Effector memory CD8-positive, alpha-beta T cell (primary cell): ENCODE results near the gene CETP.
A peak's percentile ranks its signal among the peaks of the same experiment; 100 is the strongest.
"Not testable (repeated sequence)": the region's sequence is repeated elsewhere in the genome, so short reads cannot be mapped to it uniquely, and the experiment has no call there.

Source experiments
- ATAC-seq: fragments of 150-1000 bp; cut with Tn5 transposase; replicated peaks from 2 replicates; pipeline ENCODE4 v1.10.0; 2021; ENCODE audit warnings: mild to moderate bottlenecking, moderate library complexity
- DNase-seq, 3 experiments: peaks; one replicate each; pipeline ENCODE4 v3.0.0; 2021
- H3K27ac Mint-ChIP-seq, 2 donors: one replicate each; pipeline ENCODE4 v1.8.0; 2022; ENCODE audit warnings: mild to moderate bottlenecking in 2 of 2, mixed read lengths in 2 of 2, moderate library complexity in 2 of 2
- H3K27me3 Mint-ChIP-seq, 2 donors: one replicate each; pipeline ENCODE4 v1.8.0; 2022; ENCODE audit warnings: mixed read lengths in 2 of 2
- H3K36me3 Mint-ChIP-seq: one replicate; pipeline ENCODE4 v1.8.0; 2022; ENCODE audit warnings: mild to moderate bottlenecking, moderate library complexity, mixed read lengths; ENCODE audit not compliant: insufficient read depth
- H3K4me1 Mint-ChIP-seq, 2 donors: one replicate each; pipeline ENCODE4 v1.8.0; 2022; ENCODE audit warnings: low read depth in 2 of 2, mixed read lengths in 2 of 2
- H3K4me3 Mint-ChIP-seq, 2 donors: one replicate each; pipeline ENCODE4 v1.8.0; 2022; ENCODE audit warnings: mild to moderate bottlenecking in 2 of 2, mixed read lengths in 2 of 2, moderate library complexity in 2 of 2
- H3K9me3 Mint-ChIP-seq, 2 donors: one replicate each; pipeline ENCODE4 v1.8.0; 2022; ENCODE audit warnings: mixed read lengths in 2 of 2

Gene CETP

GRCh38 chr16:56973294-56973689, 11.5 kb downstream of the CETP start:
- Mint-ChIP-seq H3K9me3 (no peaks in the 10 kb centered on the region), H3K27ac (no peak overlapping the region), H3K36me3 (no peaks in the 10 kb centered on the region), H3K4me1 (peaks cover 24 to 31% of the 10 kb centered on the region in 2 donors), H3K4me3 (no peak overlapping the region), H3K27me3 (peaks cover 0 to 7% of the 10 kb centered on the region in 2 donors)
- ATAC-seq (no peak), DNase-seq (no peak)

DNA sequence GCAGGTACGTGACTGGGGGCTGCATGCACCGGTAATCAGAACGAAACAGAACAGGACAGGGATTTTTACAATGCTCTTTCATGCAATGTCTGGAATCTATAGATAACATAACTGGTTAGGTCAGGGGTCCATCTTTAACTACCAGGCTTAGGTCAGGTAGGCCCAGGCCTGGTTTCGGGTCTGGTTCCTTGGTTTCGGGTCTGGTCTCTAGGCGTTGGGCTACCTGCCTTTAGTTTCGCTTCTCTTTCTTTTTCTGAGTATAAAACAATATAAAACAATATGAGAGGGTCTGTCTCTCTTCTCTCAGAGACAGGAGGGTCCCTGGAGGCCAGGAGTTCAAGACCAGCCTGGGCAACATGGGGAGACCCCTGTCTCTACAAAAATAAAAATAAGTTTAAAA, 12.1 kb downstream of the CETP start:
- ATAC-seq, DNase-seq, H3K9me3 Mint-ChIP-seq, H3K27me3 Mint-ChIP-seq, H3K36me3 Mint-ChIP-seq, H3K4me3 Mint-ChIP-seq: not testable (repeated sequence)
- peak overlapping the region in 1 of 2 donors; percentile 20 for H3K27ac Mint-ChIP-seq
- H3K4me1 Mint-ChIP-seq, result peaks cover 24 to 31% of the 10 kb centered on the region in 2 donors

DNA sequence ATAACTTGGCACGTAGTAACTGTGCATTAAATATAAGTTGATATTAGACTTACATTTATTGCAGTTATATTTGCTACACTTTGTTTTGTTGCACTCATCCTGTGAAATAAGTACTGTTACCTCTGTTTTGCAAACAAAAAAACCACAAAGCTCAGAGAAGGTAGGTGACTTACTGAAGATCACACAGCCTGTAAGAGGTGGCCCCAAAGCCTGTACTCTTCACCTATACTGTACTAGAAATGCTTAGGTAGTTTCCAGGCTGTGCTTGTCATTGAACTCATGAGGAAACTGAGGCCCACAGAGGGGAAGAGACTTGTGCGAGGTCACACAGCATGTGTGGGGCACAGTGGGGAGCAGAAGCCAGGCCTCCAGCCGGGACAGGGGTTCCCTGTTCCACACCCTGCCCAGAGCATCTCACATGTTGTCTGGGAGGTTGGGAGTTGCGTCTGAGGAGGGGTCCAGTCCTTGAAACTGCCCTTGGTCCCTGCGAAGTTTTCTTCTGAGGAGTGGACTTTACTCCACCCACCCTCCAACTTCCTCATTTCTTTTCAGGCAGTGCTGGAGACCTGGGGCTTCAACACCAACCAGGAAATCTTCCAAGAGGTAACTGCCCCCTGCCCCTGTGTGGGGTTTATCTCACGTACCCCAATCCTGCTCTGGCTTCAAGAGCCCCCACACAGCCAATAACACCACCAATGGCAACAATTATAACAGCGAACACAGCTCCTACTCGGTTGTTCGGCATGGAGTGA, 13.0 kb downstream of the CETP start:
- Mint-ChIP-seq H3K9me3 (no peaks in the 10 kb centered on the region), H3K27ac (peak overlapping the region; percentile 15 to 20), H3K27me3 (peaks cover 0 to 7% of the 10 kb centered on the region in 2 donors), H3K4me3 (no peak overlapping the region), H3K36me3 (peaks cover 2% of the 10 kb centered on the region), H3K4me1 (peaks cover 24 to 33% of the 10 kb centered on the region in 2 donors)
- ATAC-seq (no peak), DNase-seq (no peak)

GRCh38 chr16:56975714-56976113, 14.0 kb downstream of the CETP start:
- no peak for ATAC-seq
- Mint-ChIP-seq H3K27ac (peak overlapping the region; percentile 16 to 45), H3K4me1 (peaks cover 24 to 34% of the 10 kb centered on the region in 2 donors)

DNA sequence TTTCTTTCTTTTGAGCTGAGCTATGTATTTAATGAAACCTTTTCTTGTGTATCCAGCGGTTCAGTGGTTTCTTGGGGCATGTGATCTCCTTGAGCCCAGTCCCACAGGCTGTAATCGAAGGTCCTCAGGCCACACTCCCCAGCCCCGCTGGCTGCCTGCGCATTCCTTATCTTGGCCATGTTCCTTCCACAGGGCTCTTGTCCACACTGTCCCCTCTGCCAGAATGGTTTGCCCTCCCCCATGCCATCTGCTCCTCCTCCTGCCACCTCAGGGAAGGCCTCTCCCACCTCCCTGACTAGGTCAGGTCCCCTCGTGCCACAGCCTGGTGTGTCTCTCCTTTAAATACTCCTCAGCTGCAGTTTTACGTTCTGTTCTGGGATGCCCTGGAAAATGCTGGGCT, 15.5 kb downstream of the CETP start:
- Mint-ChIP-seq H3K4me3 (no peak overlapping the region), H3K4me1 (peaks cover 29 to 43% of the 10 kb centered on the region in 2 donors)
- ATAC-seq, result no peak

More at GRCh38 chr16:56975714-56976113, 14.0 kb downstream of the CETP start:
- Mint-ChIP-seq H3K9me3 (no peaks in the 10 kb centered on the region), H3K27me3 (peaks cover 0 to 7% of the 10 kb centered on the region in 2 donors), H3K36me3 (peaks cover 2% of the 10 kb centered on the region), H3K4me3 (no peak overlapping the region)
- no peak for DNase-seq

GRCh38 chr16:56977823-56978430, 16.2 kb downstream of the CETP start:
- H3K9me3 Mint-ChIP-seq, result no peaks in the 10 kb centered on the region
- no peaks in the 10 kb centered on the region for H3K27me3 Mint-ChIP-seq
- H3K4me3 Mint-ChIP-seq, result no peak overlapping the region
- peaks cover 32 to 44% of the 10 kb centered on the region in 2 donors for H3K4me1 Mint-ChIP-seq
- H3K27ac Mint-ChIP-seq, result no peak overlapping the region
- peaks cover 10% of the 10 kb centered on the region for H3K36me3 Mint-ChIP-seq
- no peak for ATAC-seq
- DNase-seq, result no peak

More for the DNA sequence above, 15.5 kb downstream of the CETP start:
- H3K27me3 Mint-ChIP-seq, result no peaks in the 10 kb centered on the region
- H3K36me3 Mint-ChIP-seq, result peaks cover 7% of the 10 kb centered on the region
- DNase-seq, result no peak
- H3K9me3 Mint-ChIP-seq, result no peaks in the 10 kb centered on the region
- H3K27ac Mint-ChIP-seq, result no peak overlapping the region

GRCh38 chr16:56980201-56980535, 18.4 kb downstream of the CETP start:
- Mint-ChIP-seq H3K36me3 (peaks cover 10% of the 10 kb centered on the region), H3K27ac (peak overlapping the region in 1 of 2 donors; percentile 67), H3K4me1 (peaks cover 26 to 40% of the 10 kb centered on the region in 2 donors), H3K27me3 (no peaks in the 10 kb centered on the region), H3K4me3 (no peak overlapping the region), H3K9me3 (no peaks in the 10 kb centered on the region)
- ATAC-seq (no peak), DNase-seq (no peak)

- ATAC-seq (no peak), DNase-seq (no peak)
- Mint-ChIP-seq H3K36me3 (peaks cover 13% of the 10 kb centered on the region), H3K4me1 (peaks cover 31 to 44% of the 10 kb centered on the region in 2 donors), H3K9me3 (no peaks in the 10 kb centered on the region), H3K4me3 (no peak overlapping the region), H3K27ac (peak overlapping the region; percentile 27 to 67), H3K27me3 (no peaks in the 10 kb centered on the region)
Observed at GRCh38 chr16:56980792-56981724, 19.3 kb downstream of the CETP start.

GRCh38 chr16:56981729-56982271, 20.1 kb downstream of the CETP start:
- peaks cover 39 to 48% of the 10 kb centered on the region in 2 donors for H3K4me1 Mint-ChIP-seq
- H3K4me3 Mint-ChIP-seq, result no peak overlapping the region
- no peak for DNase-seq
- peaks cover 13% of the 10 kb centered on the region for H3K36me3 Mint-ChIP-seq
- ATAC-seq, result no peak
- peak overlapping the region in 1 of 2 donors; percentile 17 for H3K27ac Mint-ChIP-seq
- no peaks in the 10 kb centered on the region for H3K9me3 Mint-ChIP-seq
- no peaks in the 10 kb centered on the region for H3K27me3 Mint-ChIP-seq

- no peaks in the 10 kb centered on the region for H3K9me3 Mint-ChIP-seq
- H3K27ac Mint-ChIP-seq, result peak overlapping the region; percentile 72 to 75
- peaks cover 47 to 49% of the 10 kb centered on the region in 2 donors for H3K4me1 Mint-ChIP-seq
- ATAC-seq, result no peak
- peaks cover 13% of the 10 kb centered on the region for H3K36me3 Mint-ChIP-seq
- H3K27me3 Mint-ChIP-seq, result no peaks in the 10 kb centered on the region
- no peak overlapping the region for H3K4me3 Mint-ChIP-seq
- no peak for DNase-seq
Observed at GRCh38 chr16:56982695-56983094, 20.9 kb downstream of the CETP start.

DNA sequence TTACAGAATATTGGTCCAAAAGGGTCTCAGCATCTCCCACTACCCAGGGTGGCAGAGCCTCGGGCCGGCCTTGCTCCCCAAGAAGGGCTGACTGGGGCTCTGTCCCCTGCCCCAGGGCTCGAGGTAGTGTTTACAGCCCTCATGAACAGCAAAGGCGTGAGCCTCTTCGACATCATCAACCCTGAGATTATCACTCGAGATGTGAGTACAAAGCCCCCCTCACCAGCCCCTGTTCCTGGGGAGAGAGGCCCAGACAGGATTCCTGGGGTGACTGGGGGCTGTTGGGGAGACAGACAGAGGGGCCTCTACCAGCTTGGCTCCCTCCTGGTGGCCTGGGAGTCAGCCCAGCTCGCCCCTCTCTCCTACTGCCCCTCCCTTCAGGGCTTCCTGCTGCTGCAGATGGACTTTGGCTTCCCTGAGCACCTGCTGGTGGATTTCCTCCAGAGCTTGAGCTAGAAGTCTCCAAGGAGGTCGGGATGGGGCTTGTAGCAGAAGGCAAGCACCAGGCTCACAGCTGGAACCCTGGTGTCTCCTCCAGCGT, 21.5 kb downstream of the CETP start:
- Mint-ChIP-seq H3K9me3 (no peaks in the 10 kb centered on the region), H3K4me3 (no peak overlapping the region), H3K27me3 (no peaks in the 10 kb centered on the region), H3K4me1 (peaks cover 53 to 55% of the 10 kb centered on the region in 2 donors), H3K36me3 (peaks cover 13% of the 10 kb centered on the region), H3K27ac (peak overlapping the region; percentile 72 to 75)
- DNase-seq, result no peak
- ATAC-seq, result no peak

DNA sequence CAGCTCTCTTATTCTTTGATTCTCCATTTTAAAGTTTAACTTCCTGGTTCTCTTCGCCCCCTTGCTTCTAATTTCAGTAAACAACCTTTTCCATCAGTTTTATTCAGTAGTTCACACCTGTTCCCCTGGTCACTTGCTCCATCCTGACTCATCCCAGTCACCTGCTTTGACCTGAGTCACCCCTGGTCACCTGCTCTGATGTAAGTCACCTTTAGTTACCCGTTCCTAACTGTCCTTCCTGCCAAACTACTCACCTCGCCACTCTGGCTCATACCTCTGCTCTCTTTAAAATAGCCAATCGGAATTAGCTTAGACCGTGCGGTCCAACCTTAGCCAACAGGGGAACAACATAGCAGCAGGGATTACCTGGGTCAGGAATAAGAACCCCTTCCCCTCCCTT, 22.9 kb downstream of the CETP start:
- no peak for DNase-seq
- Mint-ChIP-seq H3K27me3 (no peaks in the 10 kb centered on the region), H3K36me3 (peaks cover 18% of the 10 kb centered on the region), H3K4me3 (peak overlapping the region in 1 of 2 donors; percentile 5), H3K9me3 (no peaks in the 10 kb centered on the region), H3K27ac (peak overlapping the region; percentile 59 to 90), H3K4me1 (peaks cover 64% of the 10 kb centered on the region in 2 donors)
- ATAC-seq, result no peak
